BLaER1 treated with 17β-estradiol and CSF1 and Interleukin-3, amounts not matched to agents 10 nM and 100 nM (cell line): ENCODE data around the gene MECR.

Source experiments
- H3K27ac ChIP-seq, 11 experiments: shearing (Covaris generic); formaldehyde crosslinking; 2 replicates each; pipeline ENCODE4 v1.8.1; 2022
- H3K27me3 ChIP-seq, 11 experiments: shearing (Covaris generic); formaldehyde crosslinking; 2 replicates each; pipeline ENCODE4 v1.8.1; 2022
- H3K36me3 ChIP-seq, 11 experiments: shearing (Covaris generic); formaldehyde crosslinking; 2 replicates each; pipeline ENCODE4 v1.8.1; 2022
- H3K4me1 ChIP-seq, 10 experiments: shearing (Covaris generic); formaldehyde crosslinking; 2 replicates each; pipeline ENCODE4 v1.8.1; 2022
- H3K4me2 ChIP-seq, 11 experiments: shearing (Covaris generic); formaldehyde crosslinking; 2 replicates each; pipeline ENCODE4 v1.8.1; 2022
- H3K4me3 ChIP-seq, 10 experiments: shearing (Covaris generic); formaldehyde crosslinking; 2 replicates each; pipeline ENCODE4 v1.8.1; 2022
- H3K9ac ChIP-seq, 11 experiments: shearing (Covaris generic); formaldehyde crosslinking; 2 replicates each; pipeline ENCODE4 v1.8.1; 2022
- H3K9me3 ChIP-seq, 11 experiments: shearing (Covaris generic); formaldehyde crosslinking; replicated peaks in 1 of 11; 2 replicates each; pipeline ENCODE4 v1.8.1; 2022
- H4K20me1 ChIP-seq, 11 experiments: shearing (Covaris generic); formaldehyde crosslinking; 2 replicates each; pipeline ENCODE4 v1.8.1; 2022
- Cebpa-rat ChIP-seq, 11 experiments: shearing (Covaris generic); IDR thresholded peaks; 2 replicates each; pipeline ENCODE4 v1.8.1; 2022

The MECR gene

DNA sequence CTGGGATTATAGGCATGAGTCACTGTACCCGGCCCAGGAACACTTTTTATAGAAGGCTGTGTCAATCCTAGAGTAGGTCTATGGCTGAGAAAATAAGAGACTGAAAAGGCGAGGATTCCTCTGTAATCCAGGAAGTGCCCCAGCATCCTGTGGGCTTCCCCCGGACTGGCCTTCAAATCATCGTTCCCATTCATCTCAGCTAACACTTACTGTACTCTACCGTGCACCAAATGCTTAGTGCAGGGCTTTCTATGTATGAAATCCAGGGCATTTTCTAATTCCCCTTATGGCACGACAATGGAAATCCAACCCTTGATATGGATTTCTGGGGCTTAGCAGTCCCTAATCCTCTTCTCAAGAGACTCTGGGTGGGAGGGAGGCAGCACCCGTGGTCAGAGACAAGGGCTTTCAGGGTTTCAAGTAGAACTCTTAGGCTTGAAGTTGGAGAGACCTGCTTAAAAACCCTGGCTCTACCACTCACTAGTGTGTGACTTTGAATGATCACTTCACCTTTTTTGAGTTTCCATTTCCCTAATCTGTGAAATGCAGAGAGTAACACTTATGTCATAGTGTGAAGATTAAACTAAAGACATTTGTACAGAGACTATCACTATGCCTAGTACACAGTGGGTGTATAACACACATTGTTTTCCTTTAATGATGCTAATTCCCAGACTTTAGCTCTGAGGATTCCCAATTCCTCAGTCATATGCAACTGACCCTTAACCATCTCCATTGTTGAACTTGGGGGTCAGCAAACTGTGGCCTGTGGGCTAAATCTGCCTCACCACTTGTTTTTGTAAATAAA, 20.3 kb downstream of the MECR start:
- H3K4me2 ChIP-seq = 0 out of 22 replicates have a peak overlapping the region, but pooled peaks of 1 of the 11 experiments have one; percentile 5
- H3K9me3 ChIP-seq = no peaks in the 10 kb centered on the region
- no peak overlapping the region for H3K4me3 ChIP-seq
- H4K20me1 ChIP-seq = peaks cover 0 to 4% (median 0%) of the 10 kb centered on the region in 11 experiments; a peak in 3 of 22 replicates
- H3K27me3 ChIP-seq = no peaks in the 10 kb centered on the region
- H3K9ac ChIP-seq = no peak overlapping the region
- H3K36me3 ChIP-seq = peaks cover 59 to 98% (median 79%) of the 10 kb centered on the region in 11 experiments
- peaks cover 0 to 10% (median 0%) of the 10 kb centered on the region in 10 experiments; a peak in 4 of 20 replicates for H3K4me1 ChIP-seq
- no peak for TF ChIP-seq Cebpa-rat (IDR thresholded peaks at IDR 0.05)
- H3K27ac ChIP-seq = no peak overlapping the region

DNA sequence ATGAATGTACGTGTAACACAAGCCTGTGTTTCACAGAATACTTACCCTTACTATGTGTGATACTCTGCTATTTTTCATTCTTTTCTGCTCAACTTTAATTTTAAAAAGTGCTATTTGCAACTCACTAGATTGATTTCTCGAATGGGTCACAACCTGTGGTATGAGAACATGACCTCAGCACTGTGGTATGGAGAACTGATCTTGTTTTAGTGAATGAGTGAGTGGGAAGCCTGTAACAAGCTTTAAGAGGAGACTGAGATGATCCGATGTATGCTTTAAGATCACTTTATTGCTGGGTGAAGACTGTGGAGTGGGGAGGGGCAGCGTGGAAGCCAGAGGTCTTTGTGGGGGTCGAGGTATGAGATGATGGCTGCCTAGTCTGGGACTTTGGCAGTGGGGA, 21.6 kb downstream of the MECR start:
- H3K9ac ChIP-seq = no peak overlapping the region
- H3K4me2 ChIP-seq = no peak overlapping the region
- H3K27ac ChIP-seq = no peak overlapping the region
- TF ChIP-seq Cebpa-rat (IDR thresholded peaks at IDR 0.05) = no peak
- H3K36me3 ChIP-seq = peaks cover 54 to 98% (median 75%) of the 10 kb centered on the region in 11 experiments
- no peak overlapping the region for H3K4me3 ChIP-seq
- no peaks in the 10 kb centered on the region for H3K9me3 ChIP-seq
- no peaks in the 10 kb centered on the region for H3K27me3 ChIP-seq
- peaks cover 0 to 7% (median 0%) of the 10 kb centered on the region in 11 experiments; a peak in 4 of 22 replicates for H4K20me1 ChIP-seq
- peaks cover 0 to 10% (median 0%) of the 10 kb centered on the region in 10 experiments; a peak in 4 of 20 replicates for H3K4me1 ChIP-seq

DNA sequence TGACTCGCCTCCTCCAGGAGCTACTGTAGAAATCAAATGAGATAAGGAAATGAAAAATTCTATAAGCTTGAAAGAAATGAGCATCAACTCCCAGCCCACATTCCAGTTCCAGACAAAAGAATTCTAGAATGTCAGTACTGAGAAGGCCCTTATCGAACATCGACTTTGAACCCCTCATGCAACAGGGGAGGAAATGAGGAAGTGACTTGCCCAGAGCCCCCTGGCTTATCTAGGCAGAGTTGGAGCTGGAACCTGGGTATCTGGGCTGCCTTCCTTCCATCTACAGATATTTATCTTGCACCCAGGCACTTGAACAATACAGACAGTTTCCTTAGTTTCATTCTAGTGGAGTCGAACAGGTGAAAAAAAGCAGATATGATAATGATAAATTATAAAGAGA, 22.3 kb downstream of the MECR start:
- no peak for TF ChIP-seq Cebpa-rat (IDR thresholded peaks at IDR 0.05)
- Histone ChIP-seq H4K20me1 (peaks cover 0 to 8% (median 0%) of the 10 kb centered on the region in 11 experiments; a peak in 7 of 22 replicates), H3K36me3 (peaks cover 50 to 98% (median 69%) of the 10 kb centered on the region in 11 experiments), H3K4me3 (no peak overlapping the region), H3K9ac (no peak overlapping the region), H3K9me3 (no peaks in the 10 kb centered on the region), H3K27me3 (no peaks in the 10 kb centered on the region), H3K4me2 (no peak overlapping the region), H3K4me1 (peaks cover 0 to 10% (median 0%) of the 10 kb centered on the region in 10 experiments; a peak in 4 of 20 replicates), H3K27ac (no peak overlapping the region)

DNA sequence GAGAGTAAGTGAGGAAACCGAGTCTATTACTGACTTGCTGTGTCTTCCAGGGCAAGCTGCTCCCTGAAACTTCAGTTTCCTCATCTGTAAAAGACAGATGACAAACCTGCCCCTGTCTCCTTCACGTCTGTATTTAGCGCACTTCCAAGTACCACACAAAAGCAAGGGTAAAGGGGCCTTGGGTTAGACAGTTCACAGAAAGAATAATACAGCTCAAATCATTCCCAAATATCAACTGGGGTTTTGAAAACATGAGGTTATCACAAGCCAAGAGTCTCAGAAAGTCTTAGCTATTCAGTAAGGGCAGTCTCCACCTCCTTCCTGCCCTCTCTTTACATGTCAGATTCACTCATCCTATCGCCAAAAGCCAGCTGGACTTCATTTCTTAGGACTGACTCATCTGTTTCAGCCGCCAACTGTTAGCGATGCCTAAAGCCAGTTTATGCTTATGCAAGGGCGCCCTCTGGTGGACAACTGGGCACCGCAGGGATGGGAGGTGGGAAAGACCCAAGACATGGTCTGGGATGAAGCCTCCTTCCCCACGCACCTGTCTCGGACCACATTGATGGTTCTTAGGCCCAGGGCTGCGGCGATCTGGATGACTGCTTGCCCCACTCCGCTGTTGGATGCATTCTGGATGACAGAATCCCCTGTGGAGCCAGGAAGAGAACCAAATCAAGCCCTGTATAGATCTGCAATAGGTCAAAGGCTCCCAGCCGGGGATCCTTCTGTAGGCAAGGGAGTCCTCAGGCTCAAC, 28.0 kb downstream of the MECR start:
- Histone ChIP-seq H4K20me1 (peaks cover 0 to 12% (median 4%) of the 10 kb centered on the region in 11 experiments; a peak in 7 of 22 replicates), H3K9me3 (no peaks in the 10 kb centered on the region), H3K36me3 (peaks cover 52 to 94% (median 82%) of the 10 kb centered on the region in 11 experiments), H3K27ac (peak overlapping the region in 10 of 11 experiments; percentile 1 to 87 (median 66); a peak in 18 of 22 replicates), H3K4me2 (peak overlapping the region in 9 of 11 experiments; percentile 14 to 84 (median 66); a peak in 14 of 22 replicates), H3K4me3 (no peak overlapping the region), H3K9ac (peak overlapping the region in 10 of 11 experiments; percentile 12 to 67 (median 44); a peak in 12 of 22 replicates), H3K27me3 (no peaks in the 10 kb centered on the region), H3K4me1 (peaks cover 9 to 24% (median 13%) of the 10 kb centered on the region in 10 experiments; a peak in 18 of 20 replicates)
- TF ChIP-seq Cebpa-rat (IDR thresholded peaks at IDR 0.05) = no peak

DNA sequence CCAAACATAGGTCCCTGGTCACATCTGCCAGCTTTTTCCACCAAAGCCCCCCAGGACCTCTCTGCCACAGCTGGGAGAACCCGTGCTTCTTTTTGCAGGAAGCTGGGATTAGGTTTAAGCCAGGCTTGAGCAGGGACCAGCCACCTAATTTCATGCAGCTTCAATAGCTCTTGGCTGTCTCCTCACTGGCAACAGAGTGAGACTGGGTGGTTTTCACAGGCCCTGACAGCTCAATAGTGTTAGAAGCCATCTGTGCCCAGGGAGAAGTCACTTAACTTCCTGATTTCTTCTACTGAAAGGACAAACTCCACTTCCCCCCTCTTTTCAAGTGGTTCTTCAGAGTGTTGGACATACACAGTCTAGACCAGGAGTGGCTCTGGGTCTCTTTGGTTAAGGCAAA, 28.7 kb downstream of the MECR start:
- Histone ChIP-seq H3K4me3 (no peak overlapping the region), H3K27me3 (no peaks in the 10 kb centered on the region), H3K9me3 (no peaks in the 10 kb centered on the region), H3K4me2 (peak overlapping the region in 8 of 11 experiments; percentile 28 to 84 (median 68); a peak in 14 of 22 replicates), H3K4me1 (peaks cover 9 to 24% (median 13%) of the 10 kb centered on the region in 10 experiments; a peak in 18 of 20 replicates), H3K36me3 (peaks cover 54 to 97% (median 82%) of the 10 kb centered on the region in 11 experiments), H3K9ac (peak overlapping the region; percentile 12 to 67 (median 43); a peak in 14 of 22 replicates), H4K20me1 (peaks cover 0 to 10% (median 4%) of the 10 kb centered on the region in 11 experiments; a peak in 7 of 22 replicates), H3K27ac (peak overlapping the region in 10 of 11 experiments; percentile 1 to 87 (median 66); a peak in 16 of 22 replicates)
- TF ChIP-seq Cebpa-rat (IDR thresholded peaks at IDR 0.05) = no peak

DNA sequence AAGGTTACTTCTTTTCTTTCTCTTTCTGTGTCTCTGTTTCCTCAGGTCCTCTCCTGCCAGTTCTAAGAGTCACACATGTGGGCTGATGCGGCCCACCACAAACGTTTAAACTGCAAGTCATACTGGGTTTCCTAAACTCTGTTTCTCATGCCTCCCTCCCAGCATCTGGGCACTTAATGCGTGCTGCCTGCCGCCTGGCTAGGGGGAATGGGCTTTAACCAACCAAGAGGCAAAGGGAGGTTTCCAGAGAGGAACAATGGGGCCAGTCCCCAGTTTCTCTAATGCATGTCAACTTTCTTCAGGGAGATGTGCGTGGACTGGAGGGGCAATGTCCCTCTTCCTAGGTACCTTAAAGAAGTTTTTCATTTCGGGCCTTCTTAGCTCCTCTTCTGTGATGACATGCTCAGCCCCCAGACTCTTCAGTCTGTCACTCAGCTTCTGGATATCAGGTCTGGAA, 29.1 kb downstream of the MECR start:
- Histone ChIP-seq H3K9ac (peak overlapping the region; percentile 12 to 67 (median 43); a peak in 13 of 22 replicates), H3K27me3 (no peaks in the 10 kb centered on the region), H3K4me1 (peaks cover 9 to 24% (median 14%) of the 10 kb centered on the region in 10 experiments; a peak in 18 of 20 replicates), H4K20me1 (peaks cover 0 to 10% (median 4%) of the 10 kb centered on the region in 11 experiments; a peak in 7 of 22 replicates), H3K4me3 (no peak overlapping the region), H3K27ac (peak overlapping the region in 9 of 11 experiments; percentile 34 to 87 (median 69); a peak in 14 of 22 replicates), H3K9me3 (no peaks in the 10 kb centered on the region), H3K4me2 (peak overlapping the region in 6 of 11 experiments; percentile 37 to 84 (median 70); a peak in 11 of 22 replicates), H3K36me3 (peaks cover 51 to 95% (median 79%) of the 10 kb centered on the region in 11 experiments)
- TF ChIP-seq Cebpa-rat (IDR thresholded peaks at IDR 0.05) = no peak

DNA sequence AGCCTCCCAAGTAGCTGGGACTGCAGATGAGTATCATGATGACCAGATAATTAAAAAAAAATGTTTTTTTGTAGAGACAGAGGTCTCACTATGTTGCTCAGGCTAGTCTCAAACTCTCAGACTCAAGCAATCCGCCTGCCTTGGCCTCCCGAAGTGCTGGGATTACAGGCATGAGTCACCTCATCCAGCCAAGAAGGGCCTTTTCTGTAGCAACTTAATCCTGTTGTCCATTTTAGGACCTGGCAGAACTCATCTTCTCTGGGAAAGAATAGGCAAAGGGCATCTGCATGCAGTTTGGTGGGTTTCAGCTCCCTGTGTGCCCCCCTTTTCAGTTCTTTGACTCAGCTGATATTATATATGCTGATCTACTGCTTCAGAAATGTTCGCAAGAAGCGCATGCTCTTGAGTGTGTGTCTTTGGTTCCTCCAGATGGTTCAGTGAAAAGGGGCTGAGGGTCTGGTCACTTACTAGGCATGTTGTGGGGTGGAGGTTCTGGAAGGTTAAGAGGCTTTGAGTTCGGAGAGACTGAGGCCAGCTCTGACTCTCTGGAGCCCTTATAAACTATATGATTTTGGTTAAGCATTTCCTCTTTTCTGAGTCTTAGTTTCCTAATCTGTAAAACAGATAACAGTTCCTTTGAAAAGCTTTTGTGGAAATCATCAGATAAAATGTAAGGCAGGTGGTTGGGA, 29.7 kb downstream of the MECR start:
- peaks cover 13 to 27% (median 19%) of the 10 kb centered on the region in 10 experiments; a peak in 19 of 20 replicates for H3K4me1 ChIP-seq
- H3K36me3 ChIP-seq = peaks cover 45 to 95% (median 73%) of the 10 kb centered on the region in 11 experiments
- peak overlapping the region in 5 of 11 experiments; percentile 29 to 84 (median 69); a peak in 8 of 22 replicates for H3K4me2 ChIP-seq
- H3K9me3 ChIP-seq = no peaks in the 10 kb centered on the region
- H4K20me1 ChIP-seq = peaks cover 0 to 10% (median 4%) of the 10 kb centered on the region in 11 experiments; a peak in 6 of 22 replicates
- H3K4me3 ChIP-seq = no peak overlapping the region
- H3K27ac ChIP-seq = peak overlapping the region in 6 of 11 experiments; percentile 34 to 87 (median 74); a peak in 7 of 22 replicates
- H3K9ac ChIP-seq = peak overlapping the region in 7 of 11 experiments; percentile 28 to 67 (median 44); a peak in 6 of 22 replicates
- no peak for TF ChIP-seq Cebpa-rat (IDR thresholded peaks at IDR 0.05)
- H3K27me3 ChIP-seq = no peaks in the 10 kb centered on the region

DNA sequence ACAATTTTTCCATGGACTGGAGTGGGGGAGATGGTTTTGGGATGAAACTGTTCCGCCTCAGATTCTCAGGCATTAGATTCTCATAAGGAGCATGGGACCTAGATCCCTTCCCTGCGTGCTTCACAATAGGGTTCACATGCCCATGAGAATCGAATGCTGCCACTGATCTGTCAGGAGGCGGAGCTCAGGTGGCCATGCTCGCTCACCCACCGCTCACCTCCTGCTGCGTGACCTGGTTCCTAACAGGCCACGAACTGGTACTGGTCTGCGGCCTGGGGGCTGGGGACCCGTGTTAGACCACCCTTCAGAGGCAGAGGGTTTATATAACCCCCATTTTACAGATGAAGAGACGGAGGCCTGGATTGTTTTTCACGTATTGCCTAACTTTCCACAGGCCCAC, 32.7 kb downstream of the MECR start:
- no peaks in the 10 kb centered on the region for H3K27me3 ChIP-seq
- H3K4me1 ChIP-seq = peaks cover 30 to 52% (median 38%) of the 10 kb centered on the region in 10 experiments
- no peak for TF ChIP-seq Cebpa-rat (IDR thresholded peaks at IDR 0.05)
- peaks cover 0 to 4% (median under 1%) of the 10 kb centered on the region in 11 experiments; a peak in 6 of 22 replicates for H4K20me1 ChIP-seq
- H3K9ac ChIP-seq = no peak overlapping the region
- peaks cover 33 to 95% (median 72%) of the 10 kb centered on the region in 11 experiments for H3K36me3 ChIP-seq
- no peaks in the 10 kb centered on the region for H3K9me3 ChIP-seq
- H3K4me3 ChIP-seq = no peak overlapping the region
- no peak overlapping the region for H3K27ac ChIP-seq
- no peak overlapping the region for H3K4me2 ChIP-seq
